Loucy (cell line): ENCODE results near the gene PRSS36.

Source experiments
- H2AFZ ChIP-seq: fragments of 200-600 bp; sonication (generic); 2 replicates; pipeline ENCODE4 v1.6.0; 2016; ENCODE audit warnings: antibody characterized with exemption, mild to moderate bottlenecking, low read length, moderate library complexity
- H3F3A ChIP-seq: fragments of 200-600 bp; 2 replicates; pipeline ENCODE4 v1.6.0; 2016; ENCODE audit warnings: antibody characterized with exemption, low read depth, mild to moderate bottlenecking
- H3K27me3 ChIP-seq: fragments of 200-600 bp; sonication (generic); 2 replicates; pipeline ENCODE4 v1.6.1; 2014; ENCODE audit warnings: low read length, mild to moderate bottlenecking; ENCODE audit not compliant: insufficient read depth, poor library complexity, severe bottlenecking
- H3K36me3 ChIP-seq: fragments of 200-600 bp; sonication (generic); 2 replicates; pipeline ENCODE4 v1.6.1; 2016; ENCODE audit warnings: low read length; ENCODE audit not compliant: insufficient read depth
- H3K4me1 ChIP-seq: fragments of 200-600 bp; sonication (generic); 2 replicates; pipeline ENCODE4 v1.5.1; 2014; ENCODE audit warnings: low read length, mild to moderate bottlenecking; ENCODE audit not compliant: insufficient read depth, poor library complexity, severe bottlenecking
- H3K4me2 ChIP-seq: fragments of 200-600 bp; sonication (generic); 2 replicates; pipeline ENCODE4 v1.6.0; 2014; ENCODE audit warnings: antibody characterized with exemption, low read length, low read depth, mild to moderate bottlenecking; ENCODE audit not compliant: poor library complexity, severe bottlenecking
- H3K4me3 ChIP-seq: fragments of 200-600 bp; sonication (generic); 2 replicates; pipeline ENCODE4 v1.5.1; 2014; ENCODE audit warnings: low read length, mild to moderate bottlenecking, mixed read lengths; ENCODE audit not compliant: poor library complexity, severe bottlenecking
- H3K79me2 ChIP-seq: fragments of 200-600 bp; sonication (generic); 2 replicates; pipeline ENCODE4 v1.6.1; 2014; ENCODE audit warnings: low read length; ENCODE audit not compliant: insufficient read depth
- H3K9ac ChIP-seq: fragments of 200-600 bp; sonication (generic); 2 replicates; pipeline ENCODE4 v1.6.0; 2014; ENCODE audit warnings: mild to moderate bottlenecking, low read depth, low read length, moderate library complexity; ENCODE audit not compliant: poor library complexity, severe bottlenecking
- H3K9me2 ChIP-seq: fragments of 200-600 bp; sonication (generic); replicated peaks from 2 replicates; pipeline ENCODE4 v1.6.1; 2016; ENCODE audit warnings: low read depth, low read length, mixed read lengths
- H3K9me3 ChIP-seq: fragments of 200-600 bp; sonication (generic); 2 replicates; pipeline ENCODE4 v1.6.1; 2014; ENCODE audit warnings: mild to moderate bottlenecking, antibody characterized with exemption, low read length, low read depth; ENCODE audit not compliant: insufficient read depth
- H4K20me1 ChIP-seq: fragments of 200-600 bp; sonication (generic); 2 replicates; pipeline ENCODE4 v1.6.0; 2014; ENCODE audit warnings: antibody characterized with exemption, low read length, mild to moderate bottlenecking; ENCODE audit not compliant: insufficient read depth, poor library complexity, severe bottlenecking
- CTCF ChIP-seq: fragments of 200-600 bp; sonication (generic); conservative IDR thresholded peaks from 2 replicates; pipeline ENCODE4 v1.5.1; 2014; ENCODE audit warnings: mild to moderate bottlenecking, antibody characterized with exemption, low read length
- EZH2phosphoT487 ChIP-seq: fragments of 200-600 bp; IDR thresholded peaks from 2 replicates; pipeline ENCODE4 v1.6.1; 2018; ENCODE audit warnings: antibody characterized with exemption, mild to moderate bottlenecking, moderate library complexity, borderline replicate concordance

The PRSS36 gene

GRCh38 chr16:31133046-31133501 is 16.8 kb downstream of the PRSS36 start:
- Histone ChIP-seq H3K4me2 (no peak overlapping the region), H4K20me1 (no peaks in the 10 kb centered on the region), H3K79me2 (no peaks in the 10 kb centered on the region), H3K4me1 (no peaks in the 10 kb centered on the region), H3K9me2 (no peaks in the 10 kb centered on the region), H3K9me3 (no peaks in the 10 kb centered on the region), H3K27me3 (no peaks in the 10 kb centered on the region), H3K9ac (no peak overlapping the region), H3F3A (no peaks in the 10 kb centered on the region), H3K36me3 (no peaks in the 10 kb centered on the region), H2AFZ (no peak overlapping the region), H3K4me3 (no peak overlapping the region)
- TF ChIP-seq CTCF = no peak

- Histone ChIP-seq H3K9me3 (no peaks in the 10 kb centered on the region), H3K9me2 (no peaks in the 10 kb centered on the region), H3F3A (no peaks in the 10 kb centered on the region), H3K4me2 (no peak overlapping the region), H2AFZ (no peak overlapping the region), H4K20me1 (no peaks in the 10 kb centered on the region), H3K4me3 (no peak overlapping the region), H3K36me3 (no peaks in the 10 kb centered on the region), H3K4me1 (no peaks in the 10 kb centered on the region), H3K27me3 (no peaks in the 10 kb centered on the region), H3K79me2 (no peaks in the 10 kb centered on the region), H3K9ac (no peak overlapping the region)
- TF ChIP-seq CTCF (no peak), EZH2phosphoT487 (no peak)
These were observed 17.4 kb downstream of the PRSS36 start for GRCh38 chr16:31132303-31132979.

GRCh38 chr16:31131841-31132271 is 18.0 kb downstream of the PRSS36 start:
- no peaks in the 10 kb centered on the region for H3K4me1 ChIP-seq
- no peaks in the 10 kb centered on the region for H3K27me3 ChIP-seq
- no peaks in the 10 kb centered on the region for H4K20me1 ChIP-seq
- no peaks in the 10 kb centered on the region for H3K9me2 ChIP-seq
- H3K9ac ChIP-seq = no peak overlapping the region
- no peaks in the 10 kb centered on the region for H3K79me2 ChIP-seq
- no peak overlapping the region for H3K4me2 ChIP-seq
- H2AFZ ChIP-seq = no peak overlapping the region
- no peak for TF ChIP-seq CTCF
- TF ChIP-seq EZH2phosphoT487 = no peak
- H3F3A ChIP-seq = no peaks in the 10 kb centered on the region
- H3K36me3 ChIP-seq = no peaks in the 10 kb centered on the region
- H3K9me3 ChIP-seq = no peaks in the 10 kb centered on the region
- no peak overlapping the region for H3K4me3 ChIP-seq
